GM19351 (cell line): Measurements from ENCODE around the gene FOXO1.

Experiments
- ATAC-seq: cut with Tn5 transposase; IDR thresholded peaks from one replicate; pipeline ENCODE4 v1.9.1; 2021; ENCODE audit warnings: mild to moderate bottlenecking, moderate library complexity; ENCODE audit not compliant: unreplicated experiment

The FOXO1 gene

DNA sequence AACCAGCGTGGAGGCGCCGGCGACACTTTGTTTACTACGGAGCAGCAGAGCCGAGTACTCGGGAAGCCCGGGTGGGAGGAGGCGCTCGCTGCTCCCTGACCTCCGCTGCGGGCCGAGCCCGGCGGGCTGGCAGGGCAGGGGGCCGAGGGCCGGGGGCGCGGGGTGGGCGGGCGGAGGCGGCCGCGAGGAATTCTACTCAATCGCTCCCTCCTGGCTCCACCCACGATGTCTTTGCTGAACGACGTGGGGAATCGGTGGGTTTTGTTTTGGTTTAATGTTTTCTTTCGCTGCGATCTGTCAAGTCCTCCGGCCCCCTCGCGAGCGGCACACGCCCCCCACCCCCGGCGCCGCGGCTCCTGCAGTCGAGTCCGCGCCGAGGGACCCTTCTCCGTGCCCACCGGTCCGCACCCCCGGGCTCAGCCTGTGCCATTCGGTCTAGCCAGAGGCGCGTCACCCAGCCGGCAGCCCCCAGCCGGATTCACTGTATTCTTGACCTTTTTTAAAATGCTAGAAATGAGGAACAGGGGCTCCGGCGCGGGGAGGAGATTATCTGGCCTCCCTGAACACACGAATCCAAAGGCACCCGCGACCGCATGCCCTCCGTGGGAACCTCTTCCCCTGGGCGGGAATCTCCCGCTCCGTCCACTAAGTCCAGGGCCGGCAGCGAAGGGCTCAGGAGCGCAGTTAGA, 636 bp upstream of the FOXO1 start:
- no peak for ATAC-seq

- ATAC-seq: no peak
Observed at GRCh38 chr13:40665126-40666044, 1.1 kb downstream of the FOXO1 start.

DNA sequence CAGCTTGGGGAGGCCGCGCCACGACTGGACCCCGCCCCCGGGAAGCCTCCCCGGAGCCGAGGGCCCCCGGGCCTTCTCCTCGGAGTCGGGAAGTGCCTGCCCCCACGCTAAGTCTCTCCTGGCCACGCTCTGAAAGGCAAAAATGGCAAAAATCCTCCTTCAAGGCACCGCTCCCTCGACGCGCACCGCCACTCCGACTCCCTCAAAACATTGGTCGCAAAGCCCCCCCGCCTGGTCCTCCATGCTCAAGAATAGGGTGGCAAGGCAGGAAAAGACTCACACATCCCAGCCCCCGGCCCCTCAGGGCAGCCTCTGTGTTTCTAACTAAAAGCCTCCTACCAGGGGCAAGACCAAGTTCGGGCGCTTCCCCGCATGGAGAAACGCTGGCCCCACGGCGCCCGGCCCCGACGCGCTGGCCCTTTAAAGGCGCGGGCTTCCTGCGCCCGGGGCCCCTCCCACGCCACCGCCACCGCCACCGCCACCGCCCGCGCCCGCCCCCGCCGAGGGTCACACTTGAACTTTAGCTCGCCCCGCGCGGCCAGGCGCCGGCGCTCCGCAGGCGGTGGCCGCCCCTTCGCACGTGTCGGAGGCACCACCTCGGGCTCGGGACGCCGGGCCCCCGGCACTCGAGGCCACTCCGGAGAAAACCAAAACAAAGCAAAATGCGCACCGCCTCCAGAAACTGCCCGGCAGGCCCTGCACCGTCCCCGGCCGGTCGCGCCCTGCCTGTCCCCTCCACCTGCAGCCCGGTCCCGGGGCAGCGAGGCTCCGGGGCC, 1.9 kb downstream of the FOXO1 start:
- ATAC-seq: no peak

DNA sequence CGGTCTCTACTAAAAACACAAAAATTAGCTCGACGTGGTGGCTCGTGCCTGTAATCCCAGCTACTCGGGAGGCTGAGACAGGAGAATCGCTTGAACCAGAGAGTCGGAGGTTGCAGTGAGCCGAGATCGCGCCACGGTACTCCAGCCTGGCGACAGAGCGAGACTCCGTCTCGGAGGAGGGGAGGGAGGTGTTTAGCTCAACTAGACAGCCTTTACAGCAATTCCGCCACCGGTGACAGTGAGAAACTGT, 2.4 kb downstream of the FOXO1 start:
- peak; percentile 26 for ATAC-seq

GRCh38 chr13:40662866-40663265, 3.6 kb downstream of the FOXO1 start:
- no peak for ATAC-seq

- no peak for ATAC-seq
Observed at GRCh38 chr13:40661875-40662665, 4.4 kb downstream of the FOXO1 start.

GRCh38 chr13:40660692-40661091, 5.7 kb downstream of the FOXO1 start:
- ATAC-seq: no peak

DNA sequence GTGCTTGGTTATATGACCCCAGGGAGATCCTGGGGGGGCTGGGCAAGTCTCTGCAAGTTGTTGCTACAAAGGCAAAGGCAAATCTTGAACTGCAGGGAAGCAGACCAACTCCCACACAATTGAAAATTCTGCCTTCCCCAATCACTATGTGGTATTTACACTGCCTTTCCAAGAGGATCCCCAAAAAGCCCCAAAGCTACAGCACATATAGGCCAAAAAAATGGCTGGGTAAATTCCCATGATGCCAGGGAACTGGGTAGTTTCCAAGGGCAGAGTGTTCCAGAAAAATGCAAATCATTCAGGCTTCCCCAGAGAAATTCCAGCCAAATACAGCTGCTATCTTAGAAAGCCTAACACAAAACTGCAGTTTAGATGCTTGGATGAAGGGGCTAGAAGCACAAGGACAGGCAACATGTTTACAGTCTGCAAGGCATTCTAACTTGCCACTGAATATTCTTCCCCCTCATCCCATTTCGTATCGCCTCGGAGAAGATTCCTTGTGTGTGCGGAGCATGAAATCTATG, 6.2 kb downstream of the FOXO1 start:
- no peak for ATAC-seq

DNA sequence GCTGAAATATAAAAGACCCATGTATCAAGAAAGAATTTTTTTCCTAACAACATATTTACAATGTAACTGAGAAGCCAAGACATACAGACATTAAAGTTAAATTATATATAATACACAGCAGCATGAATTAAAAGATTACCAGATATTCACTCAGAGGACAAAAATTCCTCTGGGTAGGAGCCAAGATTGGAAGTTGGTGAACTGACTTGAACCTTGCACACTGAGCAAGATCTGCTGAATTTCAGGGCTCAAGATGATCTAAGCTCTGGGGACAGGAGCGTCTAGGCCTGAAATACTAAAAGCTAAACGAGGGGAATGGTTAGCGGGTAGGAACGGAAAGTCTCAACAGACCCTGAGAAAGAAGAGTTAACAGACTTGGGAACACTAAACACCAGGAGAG, 8.5 kb downstream of the FOXO1 start:
- ATAC-seq: no peak

DNA sequence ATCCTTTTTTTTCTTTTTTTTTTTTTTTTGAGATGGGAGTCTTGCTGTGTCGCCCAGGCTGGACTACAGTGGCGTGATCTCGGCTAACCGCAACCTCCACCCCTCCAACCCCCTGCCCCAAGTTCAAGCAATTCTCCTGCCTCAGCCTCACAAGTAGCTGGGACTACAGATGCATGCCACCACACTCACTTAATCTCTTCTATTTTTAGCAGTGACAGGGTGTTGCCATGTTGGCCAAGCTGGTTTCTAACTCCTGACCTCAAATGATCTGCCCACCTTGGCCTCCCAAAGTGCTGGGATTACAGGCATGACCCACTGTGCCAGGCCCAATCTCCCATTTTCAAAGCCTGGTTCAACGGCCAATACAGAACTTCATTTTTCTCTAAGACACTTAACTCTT, 9.1 kb downstream of the FOXO1 start:
- ATAC-seq: no peak

DNA sequence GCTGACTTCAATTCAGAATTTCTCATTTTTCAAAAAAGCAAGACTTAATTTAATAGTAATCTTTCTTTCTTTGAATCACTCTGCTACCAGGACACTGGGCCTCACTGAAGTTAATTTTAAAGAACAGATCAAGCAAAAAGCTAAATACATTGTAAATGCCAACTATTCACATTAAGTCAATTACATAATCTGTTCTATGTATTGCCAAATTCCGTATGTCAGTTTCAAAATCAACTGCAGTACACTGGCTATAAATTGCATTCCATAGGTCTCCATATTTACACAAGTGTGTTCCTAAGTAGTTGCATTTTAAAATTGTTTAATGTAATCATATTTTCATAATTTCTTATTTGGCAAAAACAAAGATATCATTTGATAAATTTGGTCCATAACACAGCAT, 10.1 kb downstream of the FOXO1 start:
- ATAC-seq: no peak

- ATAC-seq: no peak
Observed at GRCh38 chr13:40653527-40654318, 12.7 kb downstream of the FOXO1 start.

GRCh38 chr13:40652588-40652940, 13.9 kb downstream of the FOXO1 start:
- peak; percentile 46 for ATAC-seq

DNA sequence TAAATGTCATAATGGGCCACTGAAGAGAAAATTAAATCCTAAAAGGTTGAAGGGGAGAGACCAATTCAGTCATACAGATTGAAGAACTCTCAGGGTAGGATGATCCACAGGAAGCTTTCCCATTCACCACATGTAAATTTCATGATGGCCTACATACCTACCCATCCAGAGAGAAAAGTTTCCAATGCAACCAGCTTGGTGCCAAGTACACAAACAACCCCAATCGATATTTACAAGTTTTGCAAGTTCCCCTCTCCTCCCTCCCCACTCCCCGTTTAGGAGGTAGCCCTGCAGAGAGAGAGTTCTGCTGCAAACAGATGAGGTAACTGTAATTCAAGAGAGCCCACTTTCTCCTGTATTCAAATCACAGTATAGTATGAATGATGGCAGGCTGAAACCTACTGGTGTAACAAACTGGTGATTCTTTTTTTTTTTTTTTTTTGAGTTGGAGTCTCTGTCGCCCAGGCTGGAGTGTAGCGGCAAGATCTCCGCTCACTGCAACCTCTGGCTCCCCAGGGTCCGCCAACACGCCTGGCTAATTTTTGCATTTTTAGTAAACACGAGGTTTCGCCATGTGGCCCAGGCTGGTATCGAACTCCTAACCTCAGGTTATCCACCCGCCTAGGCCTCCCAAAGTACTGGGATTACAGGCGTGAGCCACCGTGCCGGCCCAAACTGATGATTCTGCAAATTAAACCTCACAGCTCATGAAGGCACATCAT, 14.4 kb downstream of the FOXO1 start:
- ATAC-seq: peak; percentile 51

DNA sequence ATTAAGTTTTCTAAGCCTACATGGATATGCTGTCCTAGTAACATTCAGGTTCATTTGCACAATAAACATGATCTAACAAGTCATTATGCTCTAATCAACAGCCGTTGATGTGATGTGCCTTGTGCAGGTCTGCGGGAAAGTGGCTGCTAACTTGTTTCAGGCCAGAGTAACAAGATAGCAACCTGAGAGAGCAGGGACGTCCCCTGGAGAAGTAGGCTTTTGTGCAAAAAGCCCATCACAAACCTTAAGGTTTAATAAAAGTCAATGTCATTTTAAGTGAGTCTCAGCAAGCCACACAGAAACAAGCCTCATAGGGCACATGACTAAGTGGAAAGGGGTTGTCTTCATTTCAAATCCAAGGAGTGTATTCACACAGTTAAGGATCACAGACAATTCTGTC, 17.6 kb downstream of the FOXO1 start:
- no peak for ATAC-seq

- ATAC-seq: no peak
Observed at GRCh38 chr13:40648040-40648439, 18.4 kb downstream of the FOXO1 start.

DNA sequence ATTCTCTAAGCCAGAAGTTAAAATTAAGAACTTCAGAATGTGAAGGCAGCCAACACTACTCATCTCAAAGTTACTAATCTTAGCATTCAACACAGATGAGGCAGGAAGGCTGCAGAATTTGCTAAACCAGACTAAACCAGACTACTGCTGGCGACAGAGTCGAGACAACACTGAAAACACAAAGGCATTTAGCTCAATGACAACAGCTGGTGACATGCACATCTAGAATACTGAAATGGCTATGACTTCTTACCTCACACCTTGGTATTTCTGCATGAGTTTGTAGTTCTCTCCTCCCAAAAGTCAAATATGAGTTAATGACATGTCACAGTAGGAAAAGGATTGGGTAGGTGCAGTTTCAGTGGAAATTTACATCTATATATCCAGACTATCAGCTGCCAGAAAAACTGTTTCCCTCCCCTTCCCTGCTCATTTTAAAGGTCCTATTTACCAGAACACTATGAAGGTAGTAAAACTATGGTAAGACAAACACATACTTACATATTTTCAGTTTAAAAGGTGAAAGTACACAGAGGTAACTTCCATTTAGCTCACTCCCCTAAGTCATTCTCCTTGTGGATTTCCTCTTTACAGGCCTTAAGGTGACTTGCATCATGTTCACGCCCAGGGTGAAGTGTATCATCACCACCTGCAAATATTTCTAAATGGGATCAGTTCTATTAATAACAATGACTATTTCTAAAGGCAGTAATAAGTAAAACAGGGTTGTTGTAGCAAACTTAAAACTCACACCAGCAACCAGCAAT, 21.4 kb downstream of the FOXO1 start:
- no peak for ATAC-seq

DNA sequence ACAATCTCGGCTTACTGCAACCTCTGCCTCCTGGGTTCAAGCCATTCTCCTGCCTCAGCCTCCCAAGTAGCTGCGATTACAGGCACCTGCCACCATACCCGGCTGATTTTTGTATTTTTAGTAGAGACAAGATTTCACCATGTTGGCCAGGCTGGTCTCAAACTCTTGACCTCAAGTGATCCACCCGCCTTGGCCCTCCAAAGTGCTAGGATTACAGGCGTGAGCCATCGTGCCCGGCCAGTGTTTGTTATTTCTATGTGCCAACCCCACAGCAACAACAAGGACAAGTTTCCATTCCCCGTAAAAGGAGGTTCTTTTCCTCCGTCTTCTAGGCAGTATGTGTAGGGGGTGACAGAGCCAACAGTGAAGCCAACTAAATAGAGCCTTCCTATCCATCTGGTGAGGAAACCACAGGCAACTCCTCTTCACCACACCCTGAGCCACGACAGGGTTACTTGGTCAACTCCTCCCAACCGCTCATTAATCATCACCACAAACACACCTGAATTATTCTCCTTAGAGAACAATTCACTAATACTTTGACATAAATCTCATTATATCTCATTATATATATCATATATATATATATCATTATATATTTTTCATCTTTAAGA, 25.5 kb downstream of the FOXO1 start:
- ATAC-seq: no peak
